CD14-positive monocyte (primary cell): Measurements from ENCODE around the gene CHURC1. TPM values are rescaled to one million over a fixed set of nuclear protein-coding genes. Genes with fewer than 3 reads are reported as not detected.

Experiments used
- DNase-seq, 3 donors: peaks; one replicate each; pipeline ENCODE4 v3.0.0-alpha.2; 2011 to 2022
- H2AFZ ChIP-seq: 2 replicates; pipeline ENCODE4 v1.6.0; 2012; ENCODE audit warnings: mild to moderate bottlenecking, low read depth, low read length, inconsistent platforms; ENCODE audit not compliant: insufficient read depth, poor library complexity, severe bottlenecking
- H3K27ac ChIP-seq, 2 donors: 1 replicate in 1 of 2; 2 replicates in 1 of 2; pipeline ENCODE4 v1.5.1; 2012 to 2013; ENCODE audit warnings: low read length in 2 of 2, control low read depth in 1 of 2, inconsistent platforms in 1 of 2, low read depth in 1 of 2, mild to moderate bottlenecking in 1 of 2
- H3K27me3 ChIP-seq, 2 donors: one replicate each; pipeline versions ENCODE4 v1.6.0 to v1.6.1; 2011 to 2013; ENCODE audit warnings: low read length in 2 of 2; ENCODE audit not compliant: control insufficient read depth in 2 of 2, insufficient read depth in 2 of 2
- H3K36me3 ChIP-seq, 2 donors: replicated peaks in 1 of 2; 1 replicate in 1 of 2; 2 replicates in 1 of 2; pipeline versions ENCODE4 v1.5.1 to v1.6.1; 2012 to 2013; ENCODE audit warnings: low read length in 2 of 2, control low read depth in 1 of 2, inconsistent platforms in 1 of 2, mild to moderate bottlenecking in 1 of 2; ENCODE audit not compliant: insufficient read depth in 2 of 2, control insufficient read depth in 1 of 2
- H3K4me1 ChIP-seq, 2 donors: 1 replicate in 1 of 2; 2 replicates in 1 of 2; pipeline versions ENCODE4 v1.5.1 to v1.6.1; 2012 to 2013; ENCODE audit warnings: low read length in 2 of 2, control low read depth in 1 of 2, inconsistent platforms in 1 of 2, mild to moderate bottlenecking in 1 of 2, moderate library complexity in 1 of 2; ENCODE audit not compliant: insufficient read depth in 2 of 2, control insufficient read depth in 1 of 2
- H3K4me2 ChIP-seq: replicated peaks from 2 replicates; pipeline ENCODE3; 2012; ENCODE audit warnings: low read length, moderate library complexity, mild to moderate bottlenecking; ENCODE audit not compliant: poor library complexity, severe bottlenecking; ENCODE audit errors: extremely low read depth
- H3K4me3 ChIP-seq, 3 experiments: fragments of 200-600 bp in 1 of 3; sonication (generic) in 1 of 3; replicated peaks in 1 of 3; 1 replicate in 2 of 3; 2 replicates in 1 of 3; pipeline ENCODE4 v1.5.1; 2011 to 2013; ENCODE audit warnings: low read length in 3 of 3, mild to moderate bottlenecking in 3 of 3, control low read depth in 2 of 3, low read depth in 2 of 3, inconsistent platforms in 1 of 3, moderate library complexity in 1 of 3
- H3K79me2 ChIP-seq: 2 replicates; pipeline ENCODE4 v1.6.0; 2012; ENCODE audit warnings: mild to moderate bottlenecking, control low read depth, inconsistent platforms, low read length, moderate library complexity; ENCODE audit not compliant: insufficient read depth
- H3K9ac ChIP-seq: 2 replicates; pipeline ENCODE4 v1.6.0; 2017; ENCODE audit warnings: low read length, mild to moderate bottlenecking; ENCODE audit not compliant: insufficient read depth, poor library complexity, severe bottlenecking
- H3K9me3 ChIP-seq, 2 donors: replicated peaks in 1 of 2; 1 replicate in 1 of 2; 2 replicates in 1 of 2; pipeline versions ENCODE4 v1.5.1 to v1.6.1; 2012 to 2013; ENCODE audit warnings: low read length in 2 of 2, control low read depth in 1 of 2; ENCODE audit not compliant: control insufficient read depth in 1 of 2, insufficient read depth in 1 of 2
- H4K20me1 ChIP-seq: 2 replicates; pipeline ENCODE4 v1.6.0; 2012; ENCODE audit warnings: mild to moderate bottlenecking, low read length, control low read depth, moderate library complexity; ENCODE audit not compliant: insufficient read depth
- H3K27ac Mint-ChIP-seq, 7 donors: one replicate each; pipeline ENCODE4 v1.8.0; 2020; ENCODE audit warnings: mild to moderate bottlenecking in 7 of 7, mixed read lengths in 7 of 7, moderate library complexity in 6 of 7, inconsistent platforms in 2 of 7
- H3K27me3 Mint-ChIP-seq, 3 donors: one replicate each; pipeline ENCODE4 v1.8.0; 2021 to 2022; ENCODE audit warnings: low read depth in 3 of 3, mild to moderate bottlenecking in 3 of 3, mixed read lengths in 3 of 3, moderate library complexity in 3 of 3, inconsistent platforms in 1 of 3
- H3K36me3 Mint-ChIP-seq, 2 donors: one replicate each; pipeline ENCODE4 v1.8.0; 2020; ENCODE audit warnings: mixed read lengths in 2 of 2, inconsistent platforms in 1 of 2, mild to moderate bottlenecking in 1 of 2
- H3K4me1 Mint-ChIP-seq: one replicate; pipeline ENCODE4 v1.8.0; 2020; ENCODE audit warnings: mild to moderate bottlenecking, mixed read lengths
- H3K4me3 Mint-ChIP-seq, 2 donors: one replicate each; pipeline ENCODE4 v1.8.0; 2020; ENCODE audit warnings: mild to moderate bottlenecking in 2 of 2, mixed read lengths in 2 of 2, moderate library complexity in 1 of 2
- H3K9me3 Mint-ChIP-seq, 7 donors: one replicate each; pipeline ENCODE4 v1.8.0; 2020 to 2022; ENCODE audit warnings: mixed read lengths in 7 of 7, mild to moderate bottlenecking in 6 of 7, moderate library complexity in 6 of 7, inconsistent platforms in 2 of 7
- CTCF ChIP-seq: fragments of 200-600 bp; IDR thresholded peaks from one replicate; pipeline ENCODE4 v1.8.0; 2022; ENCODE audit warnings: antibody characterized with exemption, mild to moderate bottlenecking
- WGBS: methylation state at CpG from one replicate; pipeline ENCODE4 v1.1.5; 2013; ENCODE audit warnings: missing lambda C conversion rate; ENCODE audit not compliant: insufficient coverage; 5-methylcytosine and 5-hydroxymethylcytosine counted together
- intact Hi-C, 2 donors: fragments of 100-400 bp; cut with micrococcal nuclease; formaldehyde crosslinking; loops; one replicate each; pipeline versions ENCODE4 v1.15.0 to v1.15.1; 2023
- polyA plus RNA-seq, 3 donors: library from polyadenylated mRNA; depleted of rRNA in 1 of 3; unstranded in 2 of 3; stranded (reverse) in 1 of 3; fragments of 300-500 nt in 2 of 3; fragments of >200 nt in 1 of 3; fragmentation: Illumina TruSeq in 2 of 3; gene quantifications; 1 replicate in 2 of 3; 2 replicates in 1 of 3; pipeline ENCODE4 v1.2.3, GENCODE V29; 2012 to 2021

The CHURC1 gene
- polyA plus RNA-seq, 3 donors: 31.1 to 98.3 (median 81.2) TPM

GRCh38 chr14:64958201-64958600 lies 43.9 kb downstream of the CHURC1 start:
- no peak overlapping the region for H2AFZ ChIP-seq
- no peak overlapping the region for H3K4me2 ChIP-seq
- TF ChIP-seq CTCF: no peak
- H3K27ac ChIP-seq: no peak overlapping the region
- no peaks in the 10 kb centered on the region for H3K36me3 ChIP-seq
- no peaks in the 10 kb centered on the region for H4K20me1 ChIP-seq
- Mint-ChIP-seq H3K36me3 (peaks cover 4 to 14% of the 10 kb centered on the region in 2 donors), H3K9me3 (peaks cover 0 to 1% (median 0%) of the 10 kb centered on the region in 7 donors), H3K27ac (no peak overlapping the region), H3K4me3 (no peak overlapping the region), H3K4me1 (no peaks in the 10 kb centered on the region), H3K27me3 (peaks cover 0 to 3% (median 0%) of the 10 kb centered on the region in 3 donors)
- H3K4me1 ChIP-seq: no peaks in the 10 kb centered on the region
- intact Hi-C loops: no loop called here
- WGBS: no CpG with 5 or more reads among the region's 2 CpGs
- H3K9me3 ChIP-seq: no peaks in the 10 kb centered on the region
- no peak overlapping the region for H3K4me3 ChIP-seq
- no peak for DNase-seq
- no peaks in the 10 kb centered on the region for H3K27me3 ChIP-seq
- H3K79me2 ChIP-seq: no peaks in the 10 kb centered on the region
- no peak overlapping the region for H3K9ac ChIP-seq

- H3K79me2 ChIP-seq: no peaks in the 10 kb centered on the region
- H3K4me2 ChIP-seq: no peak overlapping the region
- H3K36me3 ChIP-seq: no peaks in the 10 kb centered on the region
- intact Hi-C loops: no loop called here
- no peak overlapping the region for H3K27ac ChIP-seq
- H3K4me3 Mint-ChIP-seq: no peak overlapping the region
- H3K4me1 ChIP-seq: no peaks in the 10 kb centered on the region
- DNase-seq: no peak
- H3K9ac ChIP-seq: no peak overlapping the region
- no peak overlapping the region for H2AFZ ChIP-seq
- H3K4me3 ChIP-seq: no peak overlapping the region
- H3K27me3 ChIP-seq: no peaks in the 10 kb centered on the region
- WGBS: 100% methylated on average over 5 of the region's 5 CpGs
- no peaks in the 10 kb centered on the region for H3K9me3 ChIP-seq
- no peaks in the 10 kb centered on the region for H3K9me3 Mint-ChIP-seq
- H3K27ac Mint-ChIP-seq: no peak overlapping the region
- H3K36me3 Mint-ChIP-seq: peaks cover 4 to 12% of the 10 kb centered on the region in 2 donors
- no peaks in the 10 kb centered on the region for H4K20me1 ChIP-seq
- H3K27me3 Mint-ChIP-seq: peaks cover 0 to 5% (median 0%) of the 10 kb centered on the region in 3 donors
- TF ChIP-seq CTCF: no peak
- H3K4me1 Mint-ChIP-seq: no peaks in the 10 kb centered on the region
Observed at GRCh38 chr14:64958743-64959142, 44.5 kb downstream of the CHURC1 start.
